Fibroblast of skin of back (primary cell): Measurements from ENCODE around the gene HMX1.

Experiments used
- DNase-seq: peaks from one replicate; pipeline ENCODE4 v3.0.0-alpha.2; 2013

Gene HMX1

GRCh38 chr4:8909548-8909947 lies 37.9 kb upstream of the HMX1 start:
- no peak for DNase-seq

GRCh38 chr4:8908206-8908893 lies 36.7 kb upstream of the HMX1 start:
- no peak for DNase-seq

- no peak for DNase-seq
Observed at GRCh38 chr4:8907596-8908205, 36.1 kb upstream of the HMX1 start.

- no peak for DNase-seq
Observed at GRCh38 chr4:8906991-8907595, 35.5 kb upstream of the HMX1 start.

GRCh38 chr4:8906668-8906970 lies 35.0 kb upstream of the HMX1 start:
- DNase-seq: no peak

- DNase-seq: no peak
Observed at GRCh38 chr4:8905773-8906667, 34.4 kb upstream of the HMX1 start.

GRCh38 chr4:8905226-8905772 lies 33.7 kb upstream of the HMX1 start:
- DNase-seq: no peak

- DNase-seq: no peak
Observed at GRCh38 chr4:8904666-8905065, 33.0 kb upstream of the HMX1 start.

- no peak for DNase-seq
Observed at GRCh38 chr4:8904041-8904501, 32.4 kb upstream of the HMX1 start.

GRCh38 chr4:8901335-8901734 lies 29.7 kb upstream of the HMX1 start:
- no peak for DNase-seq

- DNase-seq: no peak
Observed at GRCh38 chr4:8900588-8900987, 28.9 kb upstream of the HMX1 start.

GRCh38 chr4:8898419-8898818 lies 26.8 kb upstream of the HMX1 start:
- DNase-seq: no peak

- no peak for DNase-seq
Observed at GRCh38 chr4:8897251-8898167, 25.9 kb upstream of the HMX1 start.

- no peak for DNase-seq
Observed at GRCh38 chr4:8896506-8896905, 24.9 kb upstream of the HMX1 start.

GRCh38 chr4:8896071-8896470 lies 24.4 kb upstream of the HMX1 start:
- no peak for DNase-seq

- no peak for DNase-seq
Observed at GRCh38 chr4:8895295-8895694, 23.7 kb upstream of the HMX1 start.

- no peak for DNase-seq
Observed at GRCh38 chr4:8894424-8894816, 22.8 kb upstream of the HMX1 start.

GRCh38 chr4:8893624-8894423 lies 22.2 kb upstream of the HMX1 start:
- no peak for DNase-seq

- DNase-seq: no peak
Observed at GRCh38 chr4:8893227-8893623, 21.6 kb upstream of the HMX1 start.

- DNase-seq: no peak
Observed at GRCh38 chr4:8892556-8893226, 21.1 kb upstream of the HMX1 start.
